ENCODE data around the gene KCNIP2. TPM values are rescaled to one million over a fixed set of nuclear protein-coding genes. Genes with fewer than 3 reads are reported as not detected.

KCNIP2 gene
- total RNA-seq, 2 experiments from 2014 or later: 4.3 to 7.3 TPM

DNA sequence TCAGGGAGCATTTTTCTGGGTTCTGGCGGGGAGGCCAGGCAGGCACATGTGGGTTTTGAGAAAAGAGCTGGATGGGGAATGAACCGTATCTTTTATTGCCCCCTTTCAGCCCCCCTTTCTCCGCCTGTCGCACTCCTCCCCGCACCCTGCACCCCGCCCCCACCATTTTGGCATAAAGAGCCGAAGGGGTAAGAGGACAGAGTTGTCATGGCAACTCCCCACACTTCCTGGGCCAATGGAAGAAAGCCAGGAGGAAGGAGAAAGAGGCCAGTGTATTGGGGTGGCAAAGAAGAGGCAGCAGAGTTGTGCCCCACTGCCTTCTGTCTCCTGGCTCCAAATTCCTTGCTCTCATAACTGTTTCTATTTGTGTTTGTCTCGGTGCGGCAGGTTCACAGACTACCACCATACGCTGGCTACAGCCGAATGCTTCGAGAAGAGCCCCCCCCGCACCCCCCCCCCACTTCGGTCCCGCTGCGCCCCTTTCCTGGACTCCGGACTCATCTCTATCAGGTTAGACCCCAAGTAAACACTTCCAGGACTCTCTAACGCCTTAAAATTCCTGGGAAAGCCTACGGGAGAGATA, 3.4 kb downstream of the KCNIP2 start:
- peak overlapping the region; percentile 46 for H3K4me3 ChIP-seq (ENCODE audit: low read depth, low read length, poor library complexity, severe bottlenecking)

DNA sequence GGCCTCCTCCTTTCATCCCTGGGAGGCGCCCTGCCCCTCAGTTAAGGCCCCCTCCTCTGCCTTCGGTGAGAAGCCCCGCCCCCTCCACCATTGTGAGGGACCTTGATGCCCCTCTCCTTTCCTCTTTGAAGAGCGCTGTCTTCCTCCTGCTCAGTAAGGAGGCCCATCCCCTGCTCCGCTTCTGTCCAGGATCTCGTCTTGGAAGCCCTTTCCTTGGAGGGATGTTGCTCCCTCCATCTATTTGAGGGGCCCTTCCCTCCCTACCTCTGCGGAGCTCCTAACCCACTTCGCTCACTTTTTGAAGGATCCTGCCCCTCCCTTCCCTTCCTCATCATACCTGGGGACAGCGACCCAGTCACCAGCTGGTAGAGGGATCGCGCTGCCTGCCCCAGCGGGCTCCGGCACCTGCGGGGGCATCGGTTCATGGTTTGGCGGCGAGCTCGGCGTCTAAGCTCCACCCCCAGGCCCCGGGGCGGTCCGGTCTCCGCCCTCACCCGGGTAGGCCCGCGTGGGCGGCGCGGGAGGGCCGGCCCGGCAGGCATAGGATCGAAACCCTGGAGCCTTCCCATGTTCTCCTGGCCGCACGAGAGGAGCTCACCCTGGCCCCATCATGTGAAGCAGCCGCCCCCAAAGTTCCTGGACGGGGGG, 4.1 kb downstream of the KCNIP2 start:
- DNase-seq (ENCODE audit: low spot score): no peak
- ChIA-PET CTCF (ENCODE audit: unreplicated experiment) (interaction anchor here (0.6 to 2.1 kb wide), 2 partner anchors 167 to 170 kb away, joined by 3 to 8 read pairs; no protein-coding TSS in a partner anchor), POLR2A (interaction anchor here (0.6 to 1.3 kb wide), 5 partner anchors 21 to 330 kb away, joined by 3 to 5 read pairs (median 3); partner anchors contain the start of gene OGA)
- no peaks in the 10 kb centered on the region for H3K9me3 ChIP-seq (ENCODE audit: low read length)
- no peak overlapping the region for H3K27ac ChIP-seq (ENCODE audit: low read depth, low read length, poor library complexity, severe bottlenecking)
- H3K79me2 ChIP-seq (ENCODE audit: insufficient read depth, low read depth, low read length): no peaks in the 10 kb centered on the region
- TF ChIP-seq EZH2phosphoT487 (IDR thresholded peaks at IDR 0.05; ENCODE audit: borderline replicate concordance, low read depth, low read length) (no peak), CTCF (conservative IDR thresholded peaks at IDR 0.05; ENCODE audit: low read length) (no peak)
- peak overlapping the region; percentile 70 for H3K4me2 ChIP-seq (ENCODE audit: low read length)
- intact Hi-C loops (cut with micrococcal nuclease; ENCODE audit: unreplicated experiment): loop anchor here (1.0 kb wide), 2 partner anchors 170 to 234 kb away; no protein-coding TSS in a partner anchor
- no TSS peak for BruUV-seq (replicated peaks)
- peak overlapping the region; percentile 46 for H3K4me3 ChIP-seq (ENCODE audit: low read depth, low read length, poor library complexity, severe bottlenecking)
- H3K4me1 ChIP-seq (ENCODE audit: insufficient read depth, low read length, poor library complexity, severe bottlenecking): peaks cover 17% of the 10 kb centered on the region
- H4K20me1 ChIP-seq (ENCODE audit: insufficient read depth, low read length): no peaks in the 10 kb centered on the region
- H3K36me3 ChIP-seq (ENCODE audit: insufficient read depth, low read length): no peaks in the 10 kb centered on the region
- H3K9me2 ChIP-seq (ENCODE audit: insufficient read depth, low read length): no peaks in the 10 kb centered on the region
- H2AFZ ChIP-seq (ENCODE audit: low read length): no peak overlapping the region; the same call in 1 of the 2 replicates

More for the DNA sequence above, 3.4 kb downstream of the KCNIP2 start:
- H3K36me3 ChIP-seq (ENCODE audit: insufficient read depth, low read length): no peaks in the 10 kb centered on the region
- H3K9me3 ChIP-seq (ENCODE audit: low read length): no peaks in the 10 kb centered on the region
- peaks cover 15% of the 10 kb centered on the region for H3K4me1 ChIP-seq (ENCODE audit: insufficient read depth, low read length, poor library complexity, severe bottlenecking)
- no peak overlapping the region; the same call in 1 of the 2 replicates for H2AFZ ChIP-seq (ENCODE audit: low read length)
- H3K27ac ChIP-seq (ENCODE audit: low read depth, low read length, poor library complexity, severe bottlenecking): no peak overlapping the region
- intact Hi-C loops (cut with micrococcal nuclease; ENCODE audit: unreplicated experiment): loop anchor here (1.0 kb wide), 2 partner anchors 169 to 233 kb away; no protein-coding TSS in a partner anchor
- no peaks in the 10 kb centered on the region for H4K20me1 ChIP-seq (ENCODE audit: insufficient read depth, low read length)
- TF ChIP-seq EZH2phosphoT487 (IDR thresholded peaks at IDR 0.05; ENCODE audit: borderline replicate concordance, low read depth, low read length) (no peak), CTCF (conservative IDR thresholded peaks at IDR 0.05; ENCODE audit: low read length) (no peak)
- ChIA-PET CTCF (ENCODE audit: unreplicated experiment) (interaction anchor here (0.6 to 2.1 kb wide), 5 partner anchors 40 to 308 kb away, joined by 3 to 8 read pairs (median 3); no protein-coding TSS in a partner anchor), POLR2A (interaction anchor here (0.6 to 1.3 kb wide), 6 partner anchors 7 to 330 kb away, joined by 3 to 6 read pairs (median 4); partner anchors contain the start of gene OGA)
- no peak for DNase-seq (ENCODE audit: low spot score)
- H3K4me2 ChIP-seq (ENCODE audit: low read length): peak overlapping the region; percentile 70
- no TSS peak for BruUV-seq (replicated peaks)
- no peaks in the 10 kb centered on the region for H3K9me2 ChIP-seq (ENCODE audit: insufficient read depth, low read length)
- H3K79me2 ChIP-seq (ENCODE audit: insufficient read depth, low read depth, low read length): no peaks in the 10 kb centered on the region
